ENCODE measurements around the gene P2RY11. TPM values are rescaled to one million over a fixed set of nuclear protein-coding genes. Genes with fewer than 3 reads are reported as not detected.

Gene P2RY11
- total and polyA plus RNA-seq, 2 donors (not counting 1 experiment from before 2014, with no cell fraction given), result 25.8 to 27.1 TPM

DNA sequence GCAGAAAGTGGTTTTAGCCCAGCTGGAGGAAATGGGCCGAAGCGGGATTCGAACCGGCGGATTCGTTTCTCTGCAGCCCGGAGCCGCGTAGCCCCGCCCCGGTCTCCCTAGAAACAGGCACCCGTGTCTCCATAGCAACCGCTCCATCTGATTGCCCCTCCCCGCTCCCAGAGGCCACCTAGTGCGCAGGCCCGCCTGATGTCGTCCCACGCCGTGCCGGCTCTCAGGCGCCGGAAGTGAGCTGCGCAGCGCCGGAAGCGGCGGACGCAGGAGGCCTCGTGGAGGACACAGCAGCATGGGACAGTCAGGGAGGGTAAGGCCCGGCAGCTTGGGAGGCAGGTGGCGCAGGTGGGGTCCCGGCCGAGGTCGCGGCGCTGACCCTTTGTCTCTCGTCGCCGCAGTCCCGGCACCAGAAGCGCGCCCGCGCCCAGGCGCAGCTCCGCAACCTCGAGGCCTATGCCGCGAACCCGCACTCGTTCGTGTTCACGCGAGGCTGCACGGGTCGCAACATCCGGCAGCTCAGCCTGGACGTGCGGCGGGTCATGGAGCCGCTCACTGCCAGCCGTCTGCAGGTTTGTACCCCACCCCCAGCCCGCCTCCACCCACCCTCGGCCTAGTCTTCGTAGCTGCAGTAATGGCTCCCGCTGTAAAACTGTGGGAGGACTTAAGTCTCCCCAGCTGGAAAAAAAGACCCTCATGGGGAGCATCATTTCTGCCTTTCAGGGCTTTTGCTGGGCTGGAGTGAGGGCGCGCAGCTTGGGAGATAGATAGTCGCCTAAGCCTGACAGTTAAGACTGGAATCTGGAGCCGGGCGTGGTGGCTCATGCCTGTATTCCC is 5.2 kb upstream of the P2RY11 start, which contains the start of gene PPAN:
TSS of gene PPAN (plus strand) at position 263 of the 837 bp plus-strand sequence. CDS start at position 296, 33 bp downstream.
- intact Hi-C loops (cut with micrococcal nuclease), result loop anchor here (1.0 to 10.0 kb wide), 4 partner anchors 10 to 298 kb away; partner anchors contain the start of genes CDC37 and SHFL
- Histone ChIP-seq H3K9ac (ENCODE audit: low read length) (peak within 1 kb of the TSS; percentile 78), H3K27me3 (replicated peaks in 1 of 4; ENCODE audit: control extremely low read depth in 1 of 4, control insufficient read depth in 3 of 4, insufficient read depth in 4 of 4, low read length in 3 of 4) (no peaks in the 10 kb centered on the region), H3K79me2 (ENCODE audit: control insufficient read depth, insufficient read depth, low read length) (peaks cover 37% of the 10 kb centered on the region), H2AFZ (ENCODE audit: insufficient read depth, low read depth, low read length, poor library complexity, severe bottlenecking) (peak within 1 kb of the TSS; percentile 81), H3K27ac (ENCODE audit: low read length in 2 of 2) (peak within 1 kb of the TSS; percentile 97 to 99), H3K4me3 (ENCODE audit: control extremely low read depth in 1 of 5, extremely low read depth in 1 of 5, insufficient read depth in 1 of 5, low read depth in 2 of 5, low read length in 4 of 5) (peak within 1 kb of the TSS; percentile 4 to 71 (median 69)), H3K4me1 (ENCODE audit: control insufficient read depth in 2 of 2, insufficient read depth in 2 of 2, low read length in 2 of 2) (peaks cover 53 to 73% of the 10 kb centered on the region in 2 donors), H3K9me3 (ENCODE audit: control extremely low read depth in 1 of 3, control insufficient read depth in 2 of 3, insufficient read depth in 1 of 3, low read length in 2 of 3) (no peaks in the 10 kb centered on the region), H4K20me1 (ENCODE audit: control insufficient read depth, insufficient read depth, low read length, poor library complexity, severe bottlenecking) (peaks cover 35% of the 10 kb centered on the region), H3K36me3 (replicated peaks in 1 of 2; ENCODE audit: control extremely low read depth in 1 of 2, control insufficient read depth in 1 of 2, extremely low read depth in 1 of 2, insufficient read depth in 2 of 2, low read length in 1 of 2) (peaks cover 0 to 42% of the 10 kb centered on the region in 2 experiments), H3K4me2 (replicated peaks; ENCODE audit: low read depth, low read length, poor library complexity, severe bottlenecking) (peak within 1 kb of the TSS; percentile 83)
- H3K4me3 Mint-ChIP-seq, result peak within 1 kb of the TSS; percentile 92
- peaks cover 58% of the 10 kb centered on the region for H3K4me1 Mint-ChIP-seq
- CTCF ChIA-PET, result interaction anchor here (1.0 to 14.9 kb wide), 5 partner anchors 9 to 1020 kb away, joined by 3 to 263 read pairs (median 5); partner anchors contain the start of genes EIF3G and P2RY11
- H3K27ac Mint-ChIP-seq, result peak within 1 kb of the TSS; percentile 99
- TF ChIP-seq, protein P1, sequence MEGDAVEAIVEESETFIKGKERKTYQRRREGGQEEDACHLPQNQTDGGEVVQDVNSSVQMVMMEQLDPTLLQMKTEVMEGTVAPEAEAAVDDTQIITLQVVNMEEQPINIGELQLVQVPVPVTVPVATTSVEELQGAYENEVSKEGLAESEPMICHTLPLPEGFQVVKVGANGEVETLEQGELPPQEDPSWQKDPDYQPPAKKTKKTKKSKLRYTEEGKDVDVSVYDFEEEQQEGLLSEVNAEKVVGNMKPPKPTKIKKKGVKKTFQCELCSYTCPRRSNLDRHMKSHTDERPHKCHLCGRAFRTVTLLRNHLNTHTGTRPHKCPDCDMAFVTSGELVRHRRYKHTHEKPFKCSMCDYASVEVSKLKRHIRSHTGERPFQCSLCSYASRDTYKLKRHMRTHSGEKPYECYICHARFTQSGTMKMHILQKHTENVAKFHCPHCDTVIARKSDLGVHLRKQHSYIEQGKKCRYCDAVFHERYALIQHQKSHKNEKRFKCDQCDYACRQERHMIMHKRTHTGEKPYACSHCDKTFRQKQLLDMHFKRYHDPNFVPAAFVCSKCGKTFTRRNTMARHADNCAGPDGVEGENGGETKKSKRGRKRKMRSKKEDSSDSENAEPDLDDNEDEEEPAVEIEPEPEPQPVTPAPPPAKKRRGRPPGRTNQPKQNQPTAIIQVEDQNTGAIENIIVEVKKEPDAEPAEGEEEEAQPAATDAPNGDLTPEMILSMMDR (IDR thresholded peaks at IDR 0.05), result no peak
- TF ChIP-seq EZH2 (IDR thresholded peaks at IDR 0.05; ENCODE audit: borderline replicate concordance, insufficient read depth, low read depth, low read length, poor library complexity, severe bottlenecking), result no peak
- DNase-seq (peak; percentile 98), ATAC-seq (ENCODE audit: low read depth) (peak; percentile 60)
- POLR2A ChIA-PET, result interaction anchor here (0.6 to 3.1 kb wide), 10 partner anchors 10 to 1077 kb away, joined by 3 to 26 read pairs (median 4); no protein-coding TSS in a partner anchor
- under 1% methylated on average over 71 of the region's 71 CpGs for WGBS (ENCODE audit: insufficient coverage)
- no peaks in the 10 kb centered on the region for H3K9me3 Mint-ChIP-seq (ENCODE audit: insufficient read depth)
- no peaks in the 10 kb centered on the region for H3K27me3 Mint-ChIP-seq

Data from B cell (primary cell).